Gastroesophageal sphincter (tissue), 3 donors: Measurements from ENCODE around the gene GLRA1.

Experiments used
- POLR2A ChIP-seq, 2 donors: fragments of 450-650 bp; IDR thresholded peaks; one replicate each; pipeline ENCODE4 v1.6.1; 2017; ENCODE audit warnings: antibody characterized with exemption in 2 of 2, mild to moderate bottlenecking in 2 of 2, moderate library complexity in 1 of 2
- POLR2AphosphoS5 ChIP-seq: sonication (generic); formaldehyde crosslinking; IDR thresholded peaks from one replicate; pipeline ENCODE4 v1.6.1; 2017; ENCODE audit warnings: antibody characterized with exemption
- TF ChIP-seq, protein P1 (sequence below), 4 experiments: fragments of 200-600 bp in 2 of 4; fragments of 450-650 bp in 2 of 4; sonication (generic) in 1 of 4; IDR thresholded peaks; one replicate each; pipeline ENCODE4 v1.5.1; 2017 to 2019; ENCODE audit warnings: antibody characterized with exemption in 4 of 4, mild to moderate bottlenecking in 2 of 4, moderate library complexity in 2 of 4

DNA sequence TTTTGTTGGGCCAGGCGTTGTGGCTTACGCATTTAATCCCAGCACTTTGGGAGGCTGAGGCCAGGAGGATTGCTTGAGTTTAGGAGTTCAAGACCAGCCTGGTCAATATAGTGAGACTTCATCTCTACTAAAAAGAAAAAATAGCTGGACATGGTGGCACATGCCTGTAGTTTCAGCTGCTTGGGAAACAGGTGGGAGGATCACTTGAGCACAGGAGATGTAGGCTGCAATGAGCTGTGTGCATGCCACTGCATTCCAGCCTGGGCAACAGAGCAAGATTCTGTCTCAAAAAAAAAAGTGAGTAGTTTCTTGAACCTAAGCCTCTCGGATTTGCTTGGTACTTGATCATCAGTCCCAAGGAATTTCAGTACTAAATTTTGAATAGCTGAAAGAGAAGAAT, 126.0 kb downstream of the GLRA1 start:
- TF ChIP-seq, protein P1, sequence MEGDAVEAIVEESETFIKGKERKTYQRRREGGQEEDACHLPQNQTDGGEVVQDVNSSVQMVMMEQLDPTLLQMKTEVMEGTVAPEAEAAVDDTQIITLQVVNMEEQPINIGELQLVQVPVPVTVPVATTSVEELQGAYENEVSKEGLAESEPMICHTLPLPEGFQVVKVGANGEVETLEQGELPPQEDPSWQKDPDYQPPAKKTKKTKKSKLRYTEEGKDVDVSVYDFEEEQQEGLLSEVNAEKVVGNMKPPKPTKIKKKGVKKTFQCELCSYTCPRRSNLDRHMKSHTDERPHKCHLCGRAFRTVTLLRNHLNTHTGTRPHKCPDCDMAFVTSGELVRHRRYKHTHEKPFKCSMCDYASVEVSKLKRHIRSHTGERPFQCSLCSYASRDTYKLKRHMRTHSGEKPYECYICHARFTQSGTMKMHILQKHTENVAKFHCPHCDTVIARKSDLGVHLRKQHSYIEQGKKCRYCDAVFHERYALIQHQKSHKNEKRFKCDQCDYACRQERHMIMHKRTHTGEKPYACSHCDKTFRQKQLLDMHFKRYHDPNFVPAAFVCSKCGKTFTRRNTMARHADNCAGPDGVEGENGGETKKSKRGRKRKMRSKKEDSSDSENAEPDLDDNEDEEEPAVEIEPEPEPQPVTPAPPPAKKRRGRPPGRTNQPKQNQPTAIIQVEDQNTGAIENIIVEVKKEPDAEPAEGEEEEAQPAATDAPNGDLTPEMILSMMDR (IDR thresholded peaks at IDR 0.05) = no peak
- TF ChIP-seq POLR2A (IDR thresholded peaks at IDR 0.05) (no peak), POLR2AphosphoS5 (no peak)
